Peyer's patch (tissue), 4 donors: ENCODE data around the gene SURF1. TPM values are rescaled to one million over a fixed set of nuclear protein-coding genes. Genes with fewer than 3 reads are reported as not detected.

Experiments used
- DNase-seq, 3 donors: peaks; one replicate each; pipeline ENCODE4 v3.0.0-alpha.2; 2017 to 2019
- H3K27ac ChIP-seq, 4 donors: fragments of 200-600 bp; sonication (generic); one replicate each; pipeline ENCODE4 v1.5.1; 2016 to 2019
- H3K27me3 ChIP-seq, 2 donors: fragments of 200-600 bp; sonication (generic); one replicate each; pipeline ENCODE4 v1.5.1; 2019
- H3K36me3 ChIP-seq, 3 donors: fragments of 200-600 bp; sonication (generic); one replicate each; pipeline ENCODE4 v1.5.1; 2016 to 2019
- H3K4me1 ChIP-seq, 4 donors: fragments of 200-600 bp; sonication (generic); one replicate each; pipeline ENCODE4 v1.5.1; 2016 to 2019
- H3K4me3 ChIP-seq, 4 donors: fragments of 200-600 bp; sonication (generic); 1 replicate in 3 of 4; 2 replicates in 1 of 4; pipeline ENCODE4 v1.5.1; 2016 to 2019; ENCODE audit warnings: mild to moderate bottlenecking in 1 of 4
- H3K9me3 ChIP-seq, 4 donors: fragments of 200-600 bp; sonication (generic); one replicate each; pipeline ENCODE4 v1.5.1; 2016 to 2019; ENCODE audit warnings: mild to moderate bottlenecking in 1 of 4
- CTCF ChIP-seq, 6 experiments: fragments of 450-650 bp in 4 of 6; fragments of 200-600 bp in 2 of 6; sonication (generic) in 1 of 6; IDR thresholded peaks; one replicate each; pipeline ENCODE4 v1.5.1; 2017 to 2019; ENCODE audit warnings: antibody characterized with exemption in 6 of 6, mild to moderate bottlenecking in 3 of 6, moderate library complexity in 1 of 6
- POLR2A ChIP-seq, 2 donors: fragments of 450-650 bp; IDR thresholded peaks; one replicate each; pipeline ENCODE4 v1.5.1; 2017; ENCODE audit warnings: antibody characterized with exemption in 2 of 2, mild to moderate bottlenecking in 2 of 2, moderate library complexity in 2 of 2
- total RNA-seq, 4 donors: library from RNA; depleted of rRNA; stranded (reverse); fragments of >200 nt; gene quantifications; one replicate each; pipeline ENCODE4 v1.1.0, GENCODE V29; 2016

SURF1 gene
- 10 to 100 TPM; 41.2 to 75.1 (median 53.4) TPM for total RNA-seq

GRCh38 chr9:133356391-133357091 lies at the start of gene SURF1, which contains the start of gene SURF2:
Gene SURF1, minus strand, starts transcription at chr9:133356487. Its CDS starts 34 bp downstream, at chr9:133356453.
Gene SURF2, plus strand, starts transcription at chr9:133356550. Its CDS starts 43 bp downstream, at chr9:133356593.
- H3K27me3 ChIP-seq = no peaks in the 10 kb centered on the region
- H3K9me3 ChIP-seq = no peaks in the 10 kb centered on the region
- DNase-seq = peak; percentile 91 to 96 (median 95)
- peak within 1 kb of the TSS; percentile 72 to 88 (median 80) for H3K27ac ChIP-seq
- peak within 1 kb of the TSS; percentile 70 to 91 (median 84) for H3K4me3 ChIP-seq
- TF ChIP-seq CTCF (IDR thresholded peaks at IDR 0.05) (peak in 4 of 6 experiments; percentile 16 to 40 (median 32)), POLR2A (IDR thresholded peaks at IDR 0.05) (peak; percentile 44 to 59)
- H3K36me3 ChIP-seq = peaks cover 0 to 47% (median 0%) of the 10 kb centered on the region in 3 donors
- peaks cover 0 to 44% (median 10%) of the 10 kb centered on the region in 4 donors for H3K4me1 ChIP-seq

GRCh38 chr9:133405508-133406438 lies 49.5 kb upstream of the SURF1 start:
- no peaks in the 10 kb centered on the region for H3K27me3 ChIP-seq
- H3K4me1 ChIP-seq = no peaks in the 10 kb centered on the region
- no peak overlapping the region for H3K4me3 ChIP-seq
- DNase-seq = no peak
- H3K36me3 ChIP-seq = peaks cover 0 to 63% (median 0%) of the 10 kb centered on the region in 3 donors
- no peaks in the 10 kb centered on the region for H3K9me3 ChIP-seq
- H3K27ac ChIP-seq = no peak overlapping the region
- TF ChIP-seq CTCF (IDR thresholded peaks at IDR 0.05) (no peak), POLR2A (IDR thresholded peaks at IDR 0.05) (no peak)

- no peaks in the 10 kb centered on the region for H3K27me3 ChIP-seq
- peak in 1 of 3 donors; percentile 37 for DNase-seq
- TF ChIP-seq POLR2A (IDR thresholded peaks at IDR 0.05) (no peak), CTCF (IDR thresholded peaks at IDR 0.05) (no peak)
- H3K27ac ChIP-seq = no peak overlapping the region
- no peaks in the 10 kb centered on the region for H3K4me1 ChIP-seq
- H3K4me3 ChIP-seq = no peak overlapping the region
- no peaks in the 10 kb centered on the region for H3K9me3 ChIP-seq
- peaks cover 0 to 51% (median 0%) of the 10 kb centered on the region in 3 donors for H3K36me3 ChIP-seq
These were observed 48.2 kb upstream of the SURF1 start for GRCh38 chr9:133404454-133405002.

- Histone ChIP-seq H3K4me1 (no peaks in the 10 kb centered on the region), H3K4me3 (no peak overlapping the region), H3K27ac (no peak overlapping the region), H3K9me3 (no peaks in the 10 kb centered on the region), H3K27me3 (no peaks in the 10 kb centered on the region), H3K36me3 (peaks cover 0 to 45% (median 0%) of the 10 kb centered on the region in 3 donors)
- DNase-seq = peak in 2 of 3 donors; percentile 74 to 78
- TF ChIP-seq POLR2A (IDR thresholded peaks at IDR 0.05) (no peak), CTCF (IDR thresholded peaks at IDR 0.05) (peak; percentile 7 to 88 (median 76))
These were observed 47.6 kb upstream of the SURF1 start for GRCh38 chr9:133403766-133404453.

- TF ChIP-seq POLR2A (IDR thresholded peaks at IDR 0.05) = no peak
- no peak for TF ChIP-seq CTCF (IDR thresholded peaks at IDR 0.05)
- Histone ChIP-seq H3K4me3 (no peak overlapping the region), H3K36me3 (peaks cover 0 to 35% (median 0%) of the 10 kb centered on the region in 3 donors), H3K27ac (no peak overlapping the region), H3K9me3 (no peaks in the 10 kb centered on the region), H3K4me1 (no peaks in the 10 kb centered on the region), H3K27me3 (no peaks in the 10 kb centered on the region)
- no peak for DNase-seq
These were observed 46.4 kb upstream of the SURF1 start for GRCh38 chr9:133402689-133403088.
